GF-D8 (cell line): ENCODE data around the gene CD99.
"Not testable (repeated sequence)": the region's sequence is repeated elsewhere in the genome, so short reads cannot be mapped to it uniquely, and the experiment has no call there.

Source experiments
- DNase-seq: peaks from one replicate; lab custom pipeline; 2025; lab: John Stamatoyannopoulos, UW

The CD99 gene

GRCh38 chrX:2700405-2701320 lies 9.6 kb downstream of the CD99 start:
- no peak for DNase-seq

GRCh38 chrX:2701600-2701999 lies 10.5 kb downstream of the CD99 start:
- no peak for DNase-seq

- DNase-seq, result no peak
These were observed 12.9 kb downstream of the CD99 start for GRCh38 chrX:2703991-2704369.

GRCh38 chrX:2705046-2705832 lies 14.1 kb downstream of the CD99 start:
- no peak for DNase-seq

- DNase-seq, result no peak
These were observed 16.3 kb downstream of the CD99 start for GRCh38 chrX:2707334-2707760.

GRCh38 chrX:2708021-2708420 lies 16.9 kb downstream of the CD99 start:
- no peak for DNase-seq

- DNase-seq, result no peak
These were observed 17.6 kb downstream of the CD99 start for GRCh38 chrX:2708592-2709188.

GRCh38 chrX:2709556-2709955 lies 18.5 kb downstream of the CD99 start:
- DNase-seq, result no peak

GRCh38 chrX:2710041-2710840 lies 19.1 kb downstream of the CD99 start:
- DNase-seq, result no peak

GRCh38 chrX:2711441-2711840 lies 20.3 kb downstream of the CD99 start:
- DNase-seq, result no peak

GRCh38 chrX:2712428-2712827 lies 21.3 kb downstream of the CD99 start:
- DNase-seq, result no peak

- no peak for DNase-seq
These were observed 22.1 kb downstream of the CD99 start for GRCh38 chrX:2712890-2713840.

- DNase-seq, result no peak
These were observed 23.5 kb downstream of the CD99 start for GRCh38 chrX:2714551-2714950.

- DNase-seq, result no peak
These were observed 24.0 kb downstream of the CD99 start for GRCh38 chrX:2715066-2715600.

- no peak for DNase-seq
These were observed 26.2 kb downstream of the CD99 start for GRCh38 chrX:2717312-2717711.

- no peak for DNase-seq
These were observed 27.7 kb downstream of the CD99 start for GRCh38 chrX:2718821-2719220.

GRCh38 chrX:2719774-2720447 lies 28.8 kb downstream of the CD99 start:
- DNase-seq, result no peak

- DNase-seq, result no peak
These were observed 32.3 kb downstream of the CD99 start for GRCh38 chrX:2723286-2723879.

GRCh38 chrX:2727264-2727663 lies 36.2 kb downstream of the CD99 start:
- not testable (repeated sequence) for DNase-seq
